Right ventricle myocardium superior (tissue), 1 donor: ENCODE measurements around the gene VPS26A. TPM values are rescaled to one million over a fixed set of nuclear protein-coding genes. Genes with fewer than 3 reads are reported as not detected.

Source experiments
- ATAC-seq: fragments of 200-7000 bp; cut with Tn5 transposase; one replicate; pipeline ENCODE4 v1.9.1; 2020; ENCODE audit warnings: mild to moderate bottlenecking; ENCODE audit not compliant: poor library complexity
- DNase-seq: peaks from one replicate; pipeline ENCODE4 v3.0.0-alpha.2; 2020
- intact Hi-C: fragments of 100-400 bp; cut with DNase I; formaldehyde crosslinking; loops from one replicate; pipeline ENCODE4 v1.11.2; 2022
- long read RNA-seq: library from polyadenylated mRNA; unstranded; transcript quantifications from one replicate; pipeline ENCODE4 v2.0.0, GENCODE V29; 2021
- total RNA-seq: library from RNA; stranded (reverse); fragmentation: NEBNext Ultra II Directional; extraction: Animal tissue kit (Norgen Biotek cat#: 25700); gene quantifications from one replicate; pipeline ENCODE4 v1.2.1, GENCODE V29; 2021
- donor health status: DM: no; HTN: yes; CAD: no; lungs with severe emphysema.

Gene VPS26A
- 34.8 TPM for total RNA-seq
- long read RNA-seq, transcript VPS26A-201 (9 exons, 2,697 nt): major isoform, 156 of 163 reads
- long read RNA-seq, partial matches to known transcripts: 2 of 163 reads
- long read RNA-seq, other reads (novel, unspliced or antisense): 4 of 163 reads

- intact Hi-C loops: no loop called here
- DNase-seq (peak; percentile 99), ATAC-seq (peak; percentile 99)
Observed at GRCh38 chr10:69123747-69124562, at the start of gene VPS26A. Gene VPS26A (plus strand): TSS chr10:69124178. CDS start chr10:69124278, 100 bp downstream.

DNA sequence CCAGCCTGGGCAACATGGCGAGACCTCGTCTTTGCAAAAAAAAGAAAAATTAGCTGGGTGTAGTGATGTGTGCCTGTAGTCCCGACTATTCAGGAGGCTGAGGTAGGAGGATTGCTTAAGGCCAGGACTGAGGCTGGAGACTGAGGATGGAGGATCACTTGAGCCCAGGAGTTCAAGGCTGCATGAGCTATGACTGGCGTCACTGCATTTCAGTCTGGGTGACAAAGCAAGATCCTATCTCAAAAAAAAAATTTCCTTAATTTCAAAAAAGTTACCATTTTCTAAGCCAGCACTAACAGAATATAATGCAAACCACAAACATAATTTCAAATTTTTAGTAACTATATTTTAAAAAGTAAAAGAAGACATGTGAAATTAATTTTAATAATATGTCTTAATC is 49.4 kb upstream of the VPS26A start:
- intact Hi-C loops: no loop called here
- DNase-seq (no peak), ATAC-seq (no peak)

DNA sequence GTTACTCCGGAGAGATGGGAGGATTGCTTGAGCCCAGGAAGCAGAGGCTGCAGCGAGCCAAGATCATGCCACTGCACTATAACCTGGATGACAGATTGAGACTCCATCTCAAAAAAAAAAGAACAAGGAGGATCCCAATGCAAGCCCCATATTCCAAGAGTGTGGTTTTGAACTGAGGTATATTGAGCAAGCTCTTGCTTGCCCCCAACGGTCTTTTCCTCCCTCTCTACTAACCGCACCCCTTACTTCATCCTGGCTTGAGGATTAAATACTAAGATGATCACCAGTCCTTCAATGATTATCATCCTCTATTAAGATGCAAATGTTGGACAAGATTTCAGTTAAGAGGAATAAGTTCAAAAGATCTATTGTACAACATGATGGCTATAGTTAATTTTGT is 48.5 kb upstream of the VPS26A start:
- intact Hi-C loops: no loop called here
- DNase-seq (no peak), ATAC-seq (no peak)

DNA sequence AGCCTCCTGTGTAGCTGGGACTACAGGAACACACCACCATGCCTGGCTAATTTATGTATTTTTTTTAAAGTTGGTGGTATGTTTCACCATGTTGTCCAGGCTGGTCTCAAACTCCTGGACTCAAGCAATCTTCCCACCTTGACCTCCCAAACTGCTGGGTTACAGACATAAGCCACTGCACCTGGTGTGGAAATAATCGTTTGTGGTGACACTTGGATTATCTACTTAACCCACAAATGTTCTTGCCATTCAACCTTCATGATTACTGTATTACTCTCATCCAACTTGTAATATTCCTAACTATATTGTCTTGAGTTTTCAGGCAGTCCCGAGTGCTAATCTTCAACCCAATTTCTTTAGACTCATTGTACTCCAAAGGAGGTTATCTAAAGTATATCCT is 45.7 kb upstream of the VPS26A start:
- ATAC-seq (no peak), DNase-seq (no peak)
- intact Hi-C loops: no loop called here

DNA sequence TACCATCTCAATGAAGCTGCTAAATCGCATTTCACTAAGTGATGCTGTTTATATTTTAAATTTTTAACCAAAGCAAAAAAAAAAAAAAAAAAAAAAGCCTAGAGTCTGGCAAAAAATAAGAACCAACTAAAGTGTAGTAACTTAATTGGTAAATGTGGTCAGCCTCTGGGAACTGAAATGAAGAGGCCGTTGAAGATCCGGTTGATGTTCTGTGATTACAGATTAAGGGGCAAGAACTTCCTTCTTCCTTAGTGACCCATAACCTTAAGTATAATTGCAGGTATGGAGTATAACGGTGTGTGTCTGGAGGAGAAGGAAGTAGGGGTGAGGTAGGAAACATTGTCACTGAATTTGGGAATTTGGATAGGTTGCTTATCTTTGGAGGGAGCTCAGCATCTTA is 43.8 kb upstream of the VPS26A start:
- intact Hi-C loops: no loop called here
- no peak for DNase-seq
- no peak for ATAC-seq

DNA sequence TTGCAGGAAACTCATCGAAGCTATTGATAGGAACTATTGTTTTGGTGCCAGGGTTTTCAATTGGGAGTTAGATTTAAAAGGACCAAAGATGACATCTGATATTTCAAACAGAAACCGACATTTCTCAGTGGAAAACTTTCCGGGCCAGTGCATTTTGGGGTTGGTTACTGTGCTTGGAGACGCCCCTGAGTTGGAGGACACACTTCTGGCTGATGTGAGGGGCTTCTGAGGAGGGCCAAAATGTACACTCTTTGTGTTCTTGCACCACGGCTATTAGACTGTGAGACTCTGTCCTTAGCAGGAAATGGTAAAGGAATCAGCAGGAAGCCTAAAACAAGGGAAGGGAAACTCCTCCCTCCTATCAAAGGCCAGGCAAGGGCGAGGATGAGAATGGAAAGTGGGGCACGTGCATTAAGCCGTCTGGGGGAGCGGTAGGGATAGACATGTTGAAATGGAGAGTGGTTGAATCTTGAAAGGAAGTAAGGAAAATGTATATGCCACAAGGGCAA is 37.9 kb upstream of the VPS26A start:
- ATAC-seq: no peak
- DNase-seq: peak; percentile 41
- intact Hi-C loops: no loop called here

- ATAC-seq (peak; percentile 89), DNase-seq (peak; percentile 59)
- intact Hi-C loops: no loop called here
Observed at GRCh38 chr10:69087590-69088470, 36.1 kb upstream of the VPS26A start, which contains the start of gene SRGN. Gene SRGN (plus strand): TSS chr10:69088103. CDS start chr10:69088158, 55 bp downstream.

DNA sequence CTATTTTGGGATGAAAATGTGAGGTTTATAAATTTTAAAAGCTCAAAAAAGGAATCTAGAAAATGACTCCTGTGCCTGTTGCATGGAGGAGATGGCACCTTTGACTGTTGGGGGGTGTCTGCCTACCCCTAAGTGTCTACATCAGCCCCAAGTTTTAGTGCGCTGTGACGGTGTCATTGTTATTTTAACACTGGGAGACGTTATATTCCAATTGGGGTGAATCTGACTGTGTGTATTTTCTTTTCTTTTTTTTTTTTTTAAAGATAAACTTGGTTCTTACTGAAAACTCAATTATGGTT is 35.6 kb upstream of the VPS26A start:
- DNase-seq: no peak
- no peak for ATAC-seq
- intact Hi-C loops: no loop called here

GRCh38 chr10:69088801-69089501 is 35.0 kb upstream of the VPS26A start:
- DNase-seq (no peak), ATAC-seq (no peak)
- intact Hi-C loops: no loop called here

GRCh38 chr10:69089638-69090599 is 34.1 kb upstream of the VPS26A start:
- ATAC-seq: no peak
- peak; percentile 53 for DNase-seq
- intact Hi-C loops: no loop called here

DNA sequence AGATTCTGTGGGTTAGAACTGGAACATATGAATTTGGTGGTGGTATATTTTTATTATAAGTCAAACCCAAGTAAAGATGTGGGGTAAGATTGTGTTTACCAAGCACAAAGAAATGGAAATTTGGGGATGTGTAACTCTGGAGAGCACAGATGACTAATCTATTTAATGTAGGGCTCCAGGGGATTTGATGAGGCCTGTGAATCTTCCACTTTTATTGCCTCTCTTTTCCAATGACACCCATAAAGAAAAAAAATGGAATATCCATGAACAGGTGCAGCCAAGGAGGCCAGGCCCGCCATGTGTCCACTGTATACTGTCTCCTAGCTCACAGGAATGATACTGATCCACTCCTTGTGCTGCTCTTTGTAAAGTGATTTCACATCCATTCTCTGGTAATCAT is 33.3 kb upstream of the VPS26A start:
- DNase-seq: no peak
- intact Hi-C loops: no loop called here
- ATAC-seq: no peak

GRCh38 chr10:69091143-69091651 is 32.8 kb upstream of the VPS26A start:
- no peak for ATAC-seq
- no peak for DNase-seq

GRCh38 chr10:69092959-69093850 is 30.8 kb upstream of the VPS26A start:
- DNase-seq (peak; percentile 56), ATAC-seq (peak; percentile 92)
- intact Hi-C loops: loop anchor here (2.0 kb wide), 1 partner anchor 86 kb away; no protein-coding TSS in a partner anchor

More at GRCh38 chr10:69091143-69091651, 32.8 kb upstream of the VPS26A start:
- intact Hi-C loops: no loop called here

DNA sequence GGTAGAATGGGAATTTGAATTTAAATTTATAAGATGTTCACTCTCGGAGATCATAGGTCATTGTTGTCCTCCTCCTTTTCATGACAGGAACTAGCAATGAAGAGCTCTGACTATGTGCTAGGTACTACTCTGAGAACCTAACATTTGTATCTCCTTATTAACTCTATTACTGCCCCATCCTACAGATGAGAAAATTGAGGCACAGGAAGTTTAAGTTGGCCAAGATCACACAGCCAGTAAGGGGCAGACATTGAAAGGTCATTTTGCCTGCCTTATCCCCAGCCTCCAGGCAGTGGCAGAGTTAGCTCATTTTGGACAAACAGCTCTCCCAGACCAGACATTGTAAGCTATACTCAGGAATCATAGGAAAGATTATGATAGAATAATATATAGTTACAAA is 30.0 kb upstream of the VPS26A start:
- intact Hi-C loops: loop anchor here (2.0 kb wide), 1 partner anchor 87 kb away; no protein-coding TSS in a partner anchor
- DNase-seq (no peak), ATAC-seq (no peak)

- intact Hi-C loops: no loop called here
- ATAC-seq (no peak), DNase-seq (no peak)
Observed at GRCh38 chr10:69096045-69096444, 27.9 kb upstream of the VPS26A start.

DNA sequence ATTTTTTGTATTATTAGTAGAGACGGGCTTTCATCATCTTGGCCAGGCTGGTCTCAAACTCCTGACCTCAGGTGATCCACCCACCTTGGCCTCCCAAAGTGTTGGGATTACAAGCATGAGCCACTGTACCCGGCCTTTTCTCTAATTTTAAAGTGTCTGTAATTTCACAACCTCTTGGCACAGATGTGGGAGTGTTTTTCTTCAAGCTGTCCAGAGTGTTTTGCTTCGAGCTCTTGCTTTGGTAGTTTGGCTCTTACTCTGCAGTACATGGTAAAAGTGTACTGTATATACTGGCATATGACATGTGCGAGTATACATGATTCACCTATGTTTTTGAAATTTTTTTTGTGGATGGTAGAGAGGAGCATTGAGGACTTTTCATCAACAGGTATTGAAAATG is 26.2 kb upstream of the VPS26A start:
- intact Hi-C loops: no loop called here
- no peak for ATAC-seq
- no peak for DNase-seq
